Hepatocyte (in vitro differentiated cells): Measurements from ENCODE around the gene SUGCT. TPM values are rescaled to one million over a fixed set of nuclear protein-coding genes. Genes with fewer than 3 reads are reported as not detected.

ENCODE experiments used
- DNase-seq: peaks from one replicate; pipeline ENCODE4 v3.0.0-alpha.2; 2016; ENCODE audit warnings: low spot score
- H2AFZ ChIP-seq: fragments of 200-600 bp; sonication (generic); 2 replicates; pipeline ENCODE4 v1.6.0; 2016; ENCODE audit warnings: antibody characterized with exemption, mild to moderate bottlenecking
- H3K27ac ChIP-seq: fragments of 200-600 bp; sonication (generic); 2 replicates; pipeline ENCODE4 v1.5.1; 2016; ENCODE audit warnings: mild to moderate bottlenecking
- H3K27me3 ChIP-seq: fragments of 200-600 bp; sonication (generic); 2 replicates; pipeline ENCODE4 v1.6.1; 2016
- H3K36me3 ChIP-seq: fragments of 200-600 bp; sonication (generic); replicated peaks from 2 replicates; pipeline ENCODE4 v1.5.1; 2016; ENCODE audit warnings: low read depth; ENCODE audit not compliant: insufficient read depth
- H3K4me1 ChIP-seq: fragments of 200-600 bp; sonication (generic); 2 replicates; pipeline ENCODE4 v1.5.1; 2016; ENCODE audit warnings: mild to moderate bottlenecking, moderate library complexity; ENCODE audit not compliant: insufficient read depth
- H3K4me2 ChIP-seq: fragments of 200-600 bp; sonication (generic); 2 replicates; pipeline ENCODE4 v1.6.0; 2016
- H3K4me3 ChIP-seq: fragments of 200-600 bp; sonication (generic); 2 replicates; pipeline ENCODE4 v1.5.1; 2016; ENCODE audit warnings: mild to moderate bottlenecking
- H3K79me2 ChIP-seq: fragments of 200-600 bp; sonication (generic); 2 replicates; pipeline ENCODE4 v1.6.0; 2017; ENCODE audit warnings: mild to moderate bottlenecking
- H3K9me2 ChIP-seq: fragments of 200-600 bp; sonication (generic); replicated peaks from 2 replicates; pipeline ENCODE4 v1.6.0; 2017; ENCODE audit warnings: mild to moderate bottlenecking; ENCODE audit not compliant: insufficient read depth
- H3K9me3 ChIP-seq: fragments of 200-600 bp; sonication (generic); 2 replicates; pipeline ENCODE4 v1.5.1; 2016; ENCODE audit warnings: low read depth, mild to moderate bottlenecking
- H4K20me1 ChIP-seq: fragments of 200-600 bp; sonication (generic); 2 replicates; pipeline ENCODE4 v1.6.0; 2016; ENCODE audit warnings: mild to moderate bottlenecking; ENCODE audit not compliant: insufficient read depth, poor library complexity, severe bottlenecking
- EZH2 ChIP-seq: fragments of 200-600 bp; sonication (generic); IDR thresholded peaks from 2 replicates; pipeline ENCODE4 v1.6.1; 2016; ENCODE audit warnings: antibody characterized with exemption, mild to moderate bottlenecking, borderline replicate concordance
- EZH2phosphoT487 ChIP-seq: fragments of 200-600 bp; sonication (generic); IDR thresholded peaks from one replicate; pipeline ENCODE4 v1.6.1; 2018; ENCODE audit warnings: antibody characterized with exemption, mild to moderate bottlenecking, low read depth, moderate library complexity; ENCODE audit not compliant: unreplicated experiment, severe bottlenecking
- WGBS: methylation state at CpG from one replicate; pipeline ENCODE4 v1.1.6; 2016; ENCODE audit warnings: low lambda C conversion rate; ENCODE audit errors: missing lambda C conversion rate; 5-methylcytosine and 5-hydroxymethylcytosine counted together
- polyA plus RNA-seq: library from polyadenylated mRNA; unstranded; fragments of >200 nt; fragmentation: Nextera tagmentation; extraction: Ambion mirVana; gene quantifications from 2 replicates; pipeline ENCODE4 v1.2.1, GENCODE V29; 2016
- total RNA-seq: library from RNA; depleted of rRNA; stranded (reverse); fragments of >200 nt; gene quantifications from 2 replicates; pipeline ENCODE4 v1.2.3, GENCODE V29; 2014
- TF ChIP-seq, protein P1 (sequence below): fragments of 200-600 bp; sonication (generic); IDR thresholded peaks from 2 replicates; pipeline ENCODE4 v1.5.1; 2016; ENCODE audit warnings: antibody characterized with exemption, mild to moderate bottlenecking; ENCODE audit not compliant: poor library complexity

SUGCT gene
- total and polyA plus RNA-seq, 2 experiments from 2014 or later = 5.1 to 12.0 TPM

DNA sequence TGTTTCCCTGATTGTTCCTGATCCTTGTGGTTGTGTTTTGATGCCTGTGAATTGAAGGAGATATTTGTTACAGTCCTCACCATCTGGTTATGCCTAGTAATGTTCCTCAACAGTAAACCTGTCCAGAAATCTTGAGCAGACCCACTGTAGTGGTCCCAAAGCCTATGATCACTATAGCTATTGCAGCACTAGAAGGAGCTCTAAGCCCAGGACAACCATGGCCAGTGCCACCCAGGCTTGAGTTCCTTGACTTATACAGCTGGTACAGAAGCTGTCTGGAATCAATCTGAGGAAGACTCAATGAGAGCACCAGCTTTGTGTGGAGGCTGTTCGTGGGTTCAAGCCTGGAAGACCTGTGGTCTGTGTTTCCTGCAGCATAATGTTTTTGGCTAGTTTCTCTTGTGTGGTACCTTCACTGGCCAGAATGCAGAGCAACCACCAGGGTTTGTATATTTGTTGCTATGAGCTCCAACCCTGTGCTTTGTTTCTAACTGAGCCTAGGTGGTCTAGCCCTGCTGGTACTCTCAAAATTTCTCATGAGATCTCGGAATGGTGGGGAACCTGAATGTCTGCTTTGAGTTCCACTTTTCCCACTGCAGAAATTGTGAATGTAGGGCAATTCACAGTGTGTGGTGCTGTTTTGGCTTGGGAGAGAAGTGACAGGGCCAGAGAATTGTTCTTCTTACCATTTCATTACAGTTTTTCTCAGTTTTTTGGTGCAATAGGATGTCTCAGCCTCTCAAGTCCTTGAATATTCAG is 355.2 kb downstream of the SUGCT start:
- Histone ChIP-seq H3K27me3 (no peaks in the 10 kb centered on the region), H3K4me2 (no peak overlapping the region), H3K36me3 (no peaks in the 10 kb centered on the region), H3K9me2 (no peaks in the 10 kb centered on the region), H3K4me3 (no peak overlapping the region), H3K9me3 (no peaks in the 10 kb centered on the region), H3K27ac (no peak overlapping the region), H3K4me1 (no peaks in the 10 kb centered on the region), H2AFZ (no peak overlapping the region), H3K79me2 (no peaks in the 10 kb centered on the region), H4K20me1 (no peaks in the 10 kb centered on the region)
- TF ChIP-seq EZH2phosphoT487 = no peak
- no peak for TF ChIP-seq EZH2
- TF ChIP-seq, protein P1, sequence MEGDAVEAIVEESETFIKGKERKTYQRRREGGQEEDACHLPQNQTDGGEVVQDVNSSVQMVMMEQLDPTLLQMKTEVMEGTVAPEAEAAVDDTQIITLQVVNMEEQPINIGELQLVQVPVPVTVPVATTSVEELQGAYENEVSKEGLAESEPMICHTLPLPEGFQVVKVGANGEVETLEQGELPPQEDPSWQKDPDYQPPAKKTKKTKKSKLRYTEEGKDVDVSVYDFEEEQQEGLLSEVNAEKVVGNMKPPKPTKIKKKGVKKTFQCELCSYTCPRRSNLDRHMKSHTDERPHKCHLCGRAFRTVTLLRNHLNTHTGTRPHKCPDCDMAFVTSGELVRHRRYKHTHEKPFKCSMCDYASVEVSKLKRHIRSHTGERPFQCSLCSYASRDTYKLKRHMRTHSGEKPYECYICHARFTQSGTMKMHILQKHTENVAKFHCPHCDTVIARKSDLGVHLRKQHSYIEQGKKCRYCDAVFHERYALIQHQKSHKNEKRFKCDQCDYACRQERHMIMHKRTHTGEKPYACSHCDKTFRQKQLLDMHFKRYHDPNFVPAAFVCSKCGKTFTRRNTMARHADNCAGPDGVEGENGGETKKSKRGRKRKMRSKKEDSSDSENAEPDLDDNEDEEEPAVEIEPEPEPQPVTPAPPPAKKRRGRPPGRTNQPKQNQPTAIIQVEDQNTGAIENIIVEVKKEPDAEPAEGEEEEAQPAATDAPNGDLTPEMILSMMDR = no peak
- WGBS = 86% methylated on average over 2 of the region's 2 CpGs
- DNase-seq = no peak

DNA sequence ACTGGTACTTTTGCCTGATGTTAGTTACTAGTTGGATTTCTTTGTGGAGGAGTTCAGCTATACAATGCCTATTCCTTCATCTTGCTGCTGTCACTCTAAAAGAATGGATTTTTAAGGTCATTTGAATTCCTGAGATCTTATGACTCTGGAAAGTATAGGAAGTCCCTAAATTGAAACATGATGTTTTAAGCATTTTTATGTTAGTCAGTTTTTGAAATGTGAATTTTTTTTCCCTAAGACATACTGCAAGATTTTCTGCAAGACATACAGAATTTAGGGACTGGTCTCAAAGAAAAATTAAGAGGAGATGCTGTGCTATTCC is 355.8 kb downstream of the SUGCT start:
- H3K4me1 ChIP-seq = no peaks in the 10 kb centered on the region
- no peaks in the 10 kb centered on the region for H3K9me2 ChIP-seq
- H2AFZ ChIP-seq = no peak overlapping the region
- no peak for DNase-seq
- H3K27me3 ChIP-seq = no peaks in the 10 kb centered on the region
- no peaks in the 10 kb centered on the region for H3K79me2 ChIP-seq
- TF ChIP-seq EZH2 (no peak), EZH2phosphoT487 (no peak)
- TF ChIP-seq, protein P1 = no peak
- H3K27ac ChIP-seq = no peak overlapping the region
- no peaks in the 10 kb centered on the region for H3K36me3 ChIP-seq
- H4K20me1 ChIP-seq = no peaks in the 10 kb centered on the region
- H3K4me3 ChIP-seq = no peak overlapping the region
- no peaks in the 10 kb centered on the region for H3K9me3 ChIP-seq
- H3K4me2 ChIP-seq = no peak overlapping the region

DNA sequence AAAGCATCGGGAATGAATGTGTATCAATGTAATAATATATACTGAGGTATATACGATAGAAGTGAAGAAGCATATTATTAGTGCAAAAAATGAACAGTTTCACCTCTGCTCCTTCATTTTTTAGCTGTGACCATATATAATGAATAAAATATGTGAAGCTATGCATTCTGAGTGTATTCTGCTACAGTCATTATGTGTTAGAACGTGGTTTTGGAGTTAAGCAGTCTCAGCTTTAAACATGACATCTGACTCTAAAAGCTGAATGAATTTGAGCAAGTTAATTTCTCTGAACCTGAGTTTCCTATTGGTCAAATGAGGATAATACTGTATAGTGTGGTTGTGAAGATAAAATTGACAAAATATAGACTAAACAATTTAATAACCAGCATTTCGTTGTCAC is 358.1 kb downstream of the SUGCT start:
- no peaks in the 10 kb centered on the region for H3K9me3 ChIP-seq
- H3K36me3 ChIP-seq = no peaks in the 10 kb centered on the region
- TF ChIP-seq EZH2 = no peak
- TF ChIP-seq, protein P1 = no peak
- no peak for TF ChIP-seq EZH2phosphoT487
- no peaks in the 10 kb centered on the region for H3K79me2 ChIP-seq
- WGBS = 83% methylated on average over 4 of the region's 4 CpGs
- no peak overlapping the region for H3K27ac ChIP-seq
- no peak overlapping the region for H2AFZ ChIP-seq
- no peaks in the 10 kb centered on the region for H3K27me3 ChIP-seq
- no peak overlapping the region for H3K4me2 ChIP-seq
- no peak for DNase-seq
- no peaks in the 10 kb centered on the region for H3K4me1 ChIP-seq
- no peaks in the 10 kb centered on the region for H3K9me2 ChIP-seq
- no peak overlapping the region for H3K4me3 ChIP-seq
- no peaks in the 10 kb centered on the region for H4K20me1 ChIP-seq

DNA sequence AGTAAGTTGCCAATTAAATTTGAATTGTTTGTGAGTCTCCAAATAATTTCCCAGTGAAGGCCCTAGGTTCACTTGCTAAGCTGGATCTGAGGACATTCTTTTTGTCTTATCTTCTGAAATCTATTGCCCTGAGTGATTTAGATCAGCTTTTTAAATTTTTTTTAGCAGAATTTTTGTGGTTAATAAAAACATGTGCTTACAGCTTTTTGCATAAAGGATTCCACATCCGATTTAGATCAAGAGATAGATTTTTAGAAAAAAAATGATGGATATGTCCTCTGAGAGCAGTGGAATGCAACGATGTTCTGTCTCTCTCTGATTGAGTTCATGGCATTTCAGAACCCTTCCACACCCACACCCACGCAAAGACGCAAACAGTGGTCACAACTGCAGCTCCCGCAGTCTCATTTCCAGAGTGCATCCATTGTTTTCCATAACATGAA is 358.8 kb downstream of the SUGCT start:
- TF ChIP-seq, protein P1 = no peak
- TF ChIP-seq EZH2phosphoT487 (no peak), EZH2 (no peak)

More for the DNA sequence above, 358.8 kb downstream of the SUGCT start:
- 79% methylated on average over 5 of the region's 5 CpGs for WGBS
- no peak overlapping the region for H2AFZ ChIP-seq
- H3K79me2 ChIP-seq = no peaks in the 10 kb centered on the region
- H3K36me3 ChIP-seq = no peaks in the 10 kb centered on the region
- no peaks in the 10 kb centered on the region for H3K9me2 ChIP-seq
- no peak overlapping the region for H3K4me3 ChIP-seq
- no peak overlapping the region for H3K27ac ChIP-seq
- H3K9me3 ChIP-seq = no peaks in the 10 kb centered on the region
- H3K27me3 ChIP-seq = no peaks in the 10 kb centered on the region
- no peak overlapping the region for H3K4me2 ChIP-seq
- H3K4me1 ChIP-seq = no peaks in the 10 kb centered on the region
- DNase-seq = no peak
- no peaks in the 10 kb centered on the region for H4K20me1 ChIP-seq
